B cell (primary cell): ENCODE results near the gene LYST. TPM values are rescaled to one million over a fixed set of nuclear protein-coding genes. Genes with fewer than 3 reads are reported as not detected.
"Not testable (repeated sequence)": the region's sequence is repeated elsewhere in the genome, so short reads cannot be mapped to it uniquely, and the experiment has no call there.

Experiments used
- ATAC-seq: fragments of 200-7000 bp; cut with Tn5 transposase; one replicate; pipeline ENCODE4 v1.10.0; 2021; ENCODE audit warnings: low read depth, mild to moderate bottlenecking, moderate number of reproducible peaks, moderate library complexity
- CTCF ChIA-PET: fragments of 350-600 bp; sonication (Branson Sonifier 250); formaldehyde crosslinking; loops from one replicate; lab custom pipeline; 2021; ENCODE audit warnings: antibody characterized with exemption, inconsistent platforms; lab: Charles Lee
- POLR2A ChIA-PET: fragments of 350-600 bp; sonication (Branson Sonifier 250); formaldehyde crosslinking; loops from one replicate; lab custom pipeline; 2021; ENCODE audit warnings: antibody characterized with exemption; lab: Charles Lee
- DNase-seq: peaks from one replicate; pipeline ENCODE4 v3.0.0; 2013
- H2AFZ ChIP-seq: 2 replicates; pipeline ENCODE4 v1.6.1; 2012; ENCODE audit warnings: mild to moderate bottlenecking, low read depth, low read length; ENCODE audit not compliant: insufficient read depth, poor library complexity, severe bottlenecking
- H3K27ac ChIP-seq, 2 donors: 1 replicate in 1 of 2; 2 replicates in 1 of 2; pipeline ENCODE4 v1.5.1; 2012 to 2013; ENCODE audit warnings: low read length in 2 of 2, mild to moderate bottlenecking in 2 of 2, moderate library complexity in 1 of 2
- H3K27me3 ChIP-seq, 4 experiments: fragments of 200-600 bp in 1 of 4; sonication (generic) in 1 of 4; replicated peaks in 1 of 4; 1 replicate in 2 of 4; 2 replicates in 2 of 4; pipeline versions ENCODE4 v1.6.1 to v1.7.0; 2013 to 2016; ENCODE audit warnings: low read length in 3 of 4, mild to moderate bottlenecking in 2 of 4, mixed read lengths in 1 of 4, moderate library complexity in 1 of 4; ENCODE audit not compliant: insufficient read depth in 4 of 4, control insufficient read depth in 3 of 4; ENCODE audit errors: control extremely low read depth in 1 of 4
- H3K36me3 ChIP-seq, 2 experiments: replicated peaks in 1 of 2; 1 replicate in 1 of 2; 2 replicates in 1 of 2; pipeline versions ENCODE4 v1.6.1 to v1.7.1; 2013; ENCODE audit warnings: low read length in 1 of 2; ENCODE audit not compliant: insufficient read depth in 2 of 2, control insufficient read depth in 1 of 2; ENCODE audit errors: control extremely low read depth in 1 of 2, extremely low read depth in 1 of 2
- H3K4me1 ChIP-seq, 2 donors: fragments of 200-600 bp in 1 of 2; sonication (generic) in 1 of 2; 1 replicate in 1 of 2; 2 replicates in 1 of 2; pipeline versions ENCODE4 v1.5.1 to v1.6.1; 2013 to 2017; ENCODE audit warnings: low read length in 2 of 2; ENCODE audit not compliant: control insufficient read depth in 2 of 2, insufficient read depth in 2 of 2
- H3K4me2 ChIP-seq: replicated peaks from 2 replicates; pipeline ENCODE3; 2012; ENCODE audit warnings: mild to moderate bottlenecking, low read depth, low read length; ENCODE audit not compliant: poor library complexity, severe bottlenecking
- H3K4me3 ChIP-seq, 5 experiments: fragments of 200-600 bp in 1 of 5; sonication (generic) in 1 of 5; 1 replicate in 3 of 5; 2 replicates in 2 of 5; pipeline versions ENCODE4 v1.5.1 to v1.7.0; 2011 to 2016; ENCODE audit warnings: low read length in 4 of 5, mild to moderate bottlenecking in 4 of 5, low read depth in 2 of 5, control low read depth in 1 of 5, moderate library complexity in 1 of 5; ENCODE audit not compliant: insufficient read depth in 1 of 5; ENCODE audit errors: control extremely low read depth in 1 of 5, extremely low read depth in 1 of 5
- H3K79me2 ChIP-seq: fragments of 200-600 bp; sonication (generic); one replicate; pipeline ENCODE4 v1.6.0; 2016; ENCODE audit warnings: low read length; ENCODE audit not compliant: control insufficient read depth, insufficient read depth
- H3K9ac ChIP-seq: fragments of 200-600 bp; sonication (generic); 2 replicates; pipeline ENCODE4 v1.6.1; 2017; ENCODE audit warnings: mild to moderate bottlenecking, low read length, moderate library complexity
- H3K9me3 ChIP-seq, 3 donors: one replicate each; pipeline versions ENCODE4 v1.6.1 to v1.7.1; 2013; ENCODE audit warnings: low read length in 2 of 3; ENCODE audit not compliant: control insufficient read depth in 2 of 3, insufficient read depth in 1 of 3; ENCODE audit errors: control extremely low read depth in 1 of 3
- H4K20me1 ChIP-seq: 2 replicates; pipeline ENCODE4 v1.6.0; 2012; ENCODE audit warnings: mild to moderate bottlenecking, low read length; ENCODE audit not compliant: insufficient read depth, control insufficient read depth, poor library complexity, severe bottlenecking
- H3K27ac Mint-ChIP-seq: one replicate; pipeline ENCODE4 v1.8.0; 2021; ENCODE audit warnings: mixed read lengths
- H3K27me3 Mint-ChIP-seq: one replicate; pipeline ENCODE4 v1.8.0; 2021; ENCODE audit warnings: mixed read lengths
- H3K4me1 Mint-ChIP-seq: one replicate; pipeline ENCODE4 v1.8.0; 2021; ENCODE audit warnings: mixed read lengths
- H3K4me3 Mint-ChIP-seq: one replicate; pipeline ENCODE4 v1.8.0; 2021; ENCODE audit warnings: mixed read lengths
- H3K9me3 Mint-ChIP-seq: one replicate; pipeline ENCODE4 v1.8.0; 2022; ENCODE audit warnings: mixed read lengths; ENCODE audit not compliant: insufficient read depth
- EZH2 ChIP-seq: IDR thresholded peaks from 2 replicates; pipeline ENCODE4 v1.6.1; 2012; ENCODE audit warnings: borderline replicate concordance, low read depth, mild to moderate bottlenecking, moderate library complexity, low read length; ENCODE audit not compliant: insufficient read depth, poor library complexity, severe bottlenecking
- WGBS: methylation state at CpG from one replicate; pipeline ENCODE4 v1.1.5; 2013; ENCODE audit warnings: missing lambda C conversion rate; ENCODE audit not compliant: insufficient coverage; 5-methylcytosine and 5-hydroxymethylcytosine counted together
- intact Hi-C: fragments of 100-400 bp; cut with micrococcal nuclease; formaldehyde crosslinking; loops from one replicate; pipeline ENCODE4 v1.10.0; 2022
- polyA plus RNA-seq: library from polyadenylated mRNA; depleted of rRNA; stranded (reverse); fragments of >200 nt; gene quantifications from 2 replicates; pipeline ENCODE4 v1.2.3, GENCODE V29; 2012
- total RNA-seq, 2 donors: library from RNA; stranded (reverse); fragments of 120-200 nt in 1 of 2; gene quantifications; 1 replicate in 1 of 2; 2 replicates in 1 of 2; pipeline versions ENCODE4 v1.2.3 to v1.2.4, GENCODE V29; 2013 to 2022
- TF ChIP-seq, protein P1 (sequence below): fragments of 200-600 bp; IDR thresholded peaks from one replicate; pipeline ENCODE4 v1.8.0; 2022; ENCODE audit warnings: antibody characterized with exemption, mild to moderate bottlenecking

Gene LYST
- total and polyA plus RNA-seq, 2 donors (not counting 1 experiment from before 2014, with no cell fraction given): 50.4 to 120 TPM

DNA sequence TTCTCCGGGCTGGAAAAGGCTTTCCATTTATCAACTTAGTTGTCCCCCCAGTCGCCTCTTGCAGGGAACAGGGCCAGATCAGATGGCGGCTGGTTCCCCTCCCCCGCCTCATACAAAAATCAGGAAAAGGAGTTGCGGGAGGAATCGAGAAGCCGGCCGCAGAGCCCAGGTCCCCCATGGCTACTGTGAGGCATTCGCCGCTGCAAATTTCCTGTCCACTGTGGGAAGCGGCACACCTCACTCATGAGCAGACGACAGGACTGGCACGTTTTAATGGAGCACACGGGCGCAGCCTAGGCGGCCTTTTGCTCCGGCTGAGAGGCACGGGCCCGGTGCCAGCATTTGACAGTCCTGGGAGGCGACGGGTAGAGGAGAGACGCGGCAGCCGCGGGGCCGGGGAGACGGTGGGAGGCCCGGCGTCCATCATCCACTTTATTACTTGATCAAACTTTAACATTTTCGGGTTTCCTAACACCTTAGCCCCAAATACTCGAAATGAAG, 218.2 kb downstream of the LYST start:
- WGBS: 11% methylated on average over 31 of the region's 31 CpGs
- Mint-ChIP-seq H3K4me3 (peak overlapping the region; percentile 84), H3K9me3 (peaks cover 3% of the 10 kb centered on the region), H3K27ac (no peak overlapping the region), H3K27me3 (peaks cover 68% of the 10 kb centered on the region), H3K4me1 (peaks cover 12% of the 10 kb centered on the region)
- peaks cover 0 to 16% (median 0%) of the 10 kb centered on the region in 3 donors for H3K9me3 ChIP-seq
- ChIA-PET POLR2A (no interaction called here), CTCF (no interaction called here)
- no peak for ATAC-seq
- H3K36me3 ChIP-seq: no peaks in the 10 kb centered on the region
- no peaks in the 10 kb centered on the region for H3K79me2 ChIP-seq
- TF ChIP-seq EZH2: no peak
- TF ChIP-seq, protein P1, sequence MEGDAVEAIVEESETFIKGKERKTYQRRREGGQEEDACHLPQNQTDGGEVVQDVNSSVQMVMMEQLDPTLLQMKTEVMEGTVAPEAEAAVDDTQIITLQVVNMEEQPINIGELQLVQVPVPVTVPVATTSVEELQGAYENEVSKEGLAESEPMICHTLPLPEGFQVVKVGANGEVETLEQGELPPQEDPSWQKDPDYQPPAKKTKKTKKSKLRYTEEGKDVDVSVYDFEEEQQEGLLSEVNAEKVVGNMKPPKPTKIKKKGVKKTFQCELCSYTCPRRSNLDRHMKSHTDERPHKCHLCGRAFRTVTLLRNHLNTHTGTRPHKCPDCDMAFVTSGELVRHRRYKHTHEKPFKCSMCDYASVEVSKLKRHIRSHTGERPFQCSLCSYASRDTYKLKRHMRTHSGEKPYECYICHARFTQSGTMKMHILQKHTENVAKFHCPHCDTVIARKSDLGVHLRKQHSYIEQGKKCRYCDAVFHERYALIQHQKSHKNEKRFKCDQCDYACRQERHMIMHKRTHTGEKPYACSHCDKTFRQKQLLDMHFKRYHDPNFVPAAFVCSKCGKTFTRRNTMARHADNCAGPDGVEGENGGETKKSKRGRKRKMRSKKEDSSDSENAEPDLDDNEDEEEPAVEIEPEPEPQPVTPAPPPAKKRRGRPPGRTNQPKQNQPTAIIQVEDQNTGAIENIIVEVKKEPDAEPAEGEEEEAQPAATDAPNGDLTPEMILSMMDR: no peak
- H3K4me3 ChIP-seq: peak overlapping the region in 1 of 5 experiments; percentile 58
- intact Hi-C loops: no loop called here
- H3K4me2 ChIP-seq: peak overlapping the region; percentile 93
- H3K27me3 ChIP-seq: peaks cover 0 to 56% (median 28%) of the 10 kb centered on the region in 4 experiments
- H4K20me1 ChIP-seq: no peaks in the 10 kb centered on the region
- H3K27ac ChIP-seq: no peak overlapping the region
- DNase-seq: no peak
- H2AFZ ChIP-seq: no peak overlapping the region
- peaks cover 20 to 22% of the 10 kb centered on the region in 2 donors for H3K4me1 ChIP-seq
- H3K9ac ChIP-seq: no peak overlapping the region

DNA sequence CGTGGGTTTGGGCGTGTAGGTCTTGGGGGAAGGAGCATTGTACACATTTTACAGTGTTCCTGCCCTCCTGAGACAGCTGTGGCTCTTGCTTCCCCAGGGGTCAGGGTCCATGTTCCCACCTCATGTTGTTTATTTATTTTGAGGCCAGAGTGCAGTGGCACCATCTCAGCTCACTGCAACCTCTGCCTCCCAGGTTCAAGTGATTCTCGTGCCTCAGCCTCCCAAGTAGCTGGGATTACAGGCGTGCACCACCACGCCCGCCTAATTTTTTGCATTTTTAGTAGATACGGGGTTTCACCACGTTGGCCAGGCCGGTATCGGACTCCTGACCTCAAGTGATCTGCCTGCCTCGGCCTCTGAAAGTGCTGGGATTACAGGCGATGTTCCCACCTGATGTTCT, 219.2 kb downstream of the LYST start:
- H3K4me1 ChIP-seq: peaks cover 21 to 24% of the 10 kb centered on the region in 2 donors
- H3K9ac ChIP-seq, H3K27ac Mint-ChIP-seq, ATAC-seq, intact Hi-C loops, H3K27ac ChIP-seq, H3K4me2 ChIP-seq, CTCF ChIA-PET, H4K20me1 ChIP-seq, H3K4me3 ChIP-seq, H3K9me3 Mint-ChIP-seq, H2AFZ ChIP-seq, H3K36me3 ChIP-seq, H3K79me2 ChIP-seq, DNase-seq: not testable (repeated sequence)
- Mint-ChIP-seq H3K4me3 (peak overlapping the region; percentile 33), H3K27me3 (peaks cover 65% of the 10 kb centered on the region), H3K4me1 (peaks cover 19% of the 10 kb centered on the region)
- peaks cover 0 to 63% (median 27%) of the 10 kb centered on the region in 4 experiments for H3K27me3 ChIP-seq
- POLR2A ChIA-PET: interaction anchor here (0.6 kb wide), 1 partner anchor 373 kb away, joined by 3 read pairs; no protein-coding TSS in a partner anchor
- 89% methylated on average over 10 of the region's 12 CpGs for WGBS
- peaks cover 0 to 16% (median 0%) of the 10 kb centered on the region in 3 donors for H3K9me3 ChIP-seq
